HepG2 (cell line): ENCODE results near the gene COL13A1. TPM values are rescaled to one million over a fixed set of nuclear protein-coding genes. Genes with fewer than 3 reads are reported as not detected.

Experiments used
- ATAC-seq: fragments of 200-7000 bp; cut with Tn5 transposase; 3 replicates; pipeline ENCODE4 v1.9.1; 2020; ENCODE audit warnings: mild to moderate bottlenecking, moderate library complexity
- BruUV-seq: library from RNA; stranded (reverse); fragments of 400-500 nt; replicated peaks from 2 replicates; lab custom pipeline; 2021; lab: Mats Ljungman, UMichigan
- CTCF ChIA-PET: fragments of 300-600 bp; formaldehyde crosslinking; extraction: SDS; loops from one replicate; lab custom pipeline; 2021; ENCODE audit warnings: low total read pairs, inconsistent platforms, low intra/inter-chr PET ratio; lab: Yijun Ruan, JAX
- POLR2A ChIA-PET: fragments of 350-600 bp; sonication (Branson Sonifier 250); formaldehyde crosslinking; loops from one replicate; lab custom pipeline; 2020; ENCODE audit warnings: antibody characterized with exemption, inconsistent platforms; lab: Yijun Ruan, JAX
- DNase-seq: peaks from one replicate; pipeline ENCODE4 v3.0.0-alpha.2; 2015; ENCODE audit warnings: low spot score
- FAIRE-seq: peaks from 3 replicates; lab custom pipeline; 2011; peaks lifted over from hg19 to GRCh38; lab: Jason Lieb, UNC
- H2AFZ ChIP-seq: one replicate; pipeline ENCODE4 v1.6.1; 2011; ENCODE audit warnings: low read length, inconsistent platforms
- H3K27ac ChIP-seq: fragments of 300-600 bp; 3 replicates; pipeline ENCODE4 v1.8.0; 2011; ENCODE audit warnings: mixed run types, mild to moderate bottlenecking, mixed read lengths, low read length, inconsistent platforms; ENCODE audit not compliant: insufficient read depth; ENCODE audit errors: extremely low read length
- H3K27me3 ChIP-seq, 2 experiments: fragments of 200-600 bp in 1 of 2; 2 replicates in 1 of 2; 3 replicates in 1 of 2; pipeline versions ENCODE4 v1.6.0 to v1.8.0; 2011; ENCODE audit warnings: low read length in 2 of 2, mild to moderate bottlenecking in 2 of 2, moderate library complexity in 2 of 2, inconsistent platforms in 1 of 2; ENCODE audit not compliant: insufficient read depth in 2 of 2, control insufficient read depth in 1 of 2
- H3K36me3 ChIP-seq, 2 experiments: fragments of 200-600 bp in 1 of 2; replicated peaks in 1 of 2; 2 replicates in 1 of 2; 3 replicates in 1 of 2; pipeline versions ENCODE4 v1.5.1 to v1.8.0; 2011; ENCODE audit warnings: low read length in 2 of 2, inconsistent platforms in 1 of 2; ENCODE audit not compliant: insufficient read depth in 2 of 2, control insufficient read depth in 1 of 2
- H3K4me1 ChIP-seq: 2 replicates; pipeline ENCODE4 v1.5.1; 2012; ENCODE audit warnings: low read length, inconsistent platforms; ENCODE audit not compliant: insufficient read depth
- H3K4me2 ChIP-seq: 2 replicates; pipeline ENCODE4 v1.6.0; 2011; ENCODE audit warnings: low read depth, low read length, inconsistent platforms
- H3K4me3 ChIP-seq, 3 experiments: fragments of 200-600 bp in 1 of 3; sonication (generic), shearing (Covaris generic) in 1 of 3; replicated peaks in 1 of 3; 2 replicates each; pipeline ENCODE4 v1.5.1; 2011 to 2016; ENCODE audit warnings: low read length in 3 of 3, inconsistent platforms in 2 of 3, low read depth in 2 of 3, mild to moderate bottlenecking in 2 of 3, control low read depth in 1 of 3, mixed read lengths in 1 of 3; ENCODE audit not compliant: insufficient read depth in 1 of 3
- H3K79me2 ChIP-seq: one replicate; pipeline ENCODE4 v1.6.1; 2011; ENCODE audit warnings: low read length, inconsistent platforms; ENCODE audit not compliant: insufficient read depth
- H3K9ac ChIP-seq: 2 replicates; pipeline ENCODE4 v1.6.0; 2011; ENCODE audit warnings: mild to moderate bottlenecking, low read depth, low read length, inconsistent platforms; ENCODE audit not compliant: insufficient read depth
- H3K9me3 ChIP-seq: 2 replicates; pipeline ENCODE4 v1.5.1; 2012; ENCODE audit warnings: mild to moderate bottlenecking, low read length
- H4K20me1 ChIP-seq: 2 replicates; pipeline ENCODE4 v1.6.0; 2011; ENCODE audit warnings: inconsistent platforms, mild to moderate bottlenecking, low read length, moderate library complexity; ENCODE audit not compliant: insufficient read depth
- CCDC6 ChIP-seq: sonication (generic); formaldehyde crosslinking; IDR thresholded peaks from 2 replicates; pipeline ENCODE4 v1.8.1; 2022; ENCODE audit warnings: mild to moderate bottlenecking, missing genetic modification reagents, moderate library complexity
- CTCF ChIP-seq: sonication (generic); formaldehyde crosslinking; IDR thresholded peaks from 2 replicates; pipeline ENCODE4 v1.5.0; 2020; ENCODE audit warnings: mild to moderate bottlenecking, missing genetic modification reagents, moderate library complexity
- GZF1 ChIP-seq: sonication (generic); formaldehyde crosslinking; IDR thresholded peaks from 2 replicates; pipeline ENCODE4 v1.5.1; 2020; ENCODE audit warnings: mild to moderate bottlenecking, missing genetic modification reagents
- KLF9 ChIP-seq: IDR thresholded peaks from 2 replicates; pipeline ENCODE4 v1.6.1; 2016; ENCODE audit warnings: low read depth
- NFYC ChIP-seq: IDR thresholded peaks from 2 replicates; pipeline ENCODE4 v1.6.1; 2016; ENCODE audit warnings: missing genetic modification reagents, missing compliant biosample characterization
- NKX3-1 ChIP-seq: sonication (generic); formaldehyde crosslinking; IDR thresholded peaks from 2 replicates; pipeline ENCODE4 v1.5.0; 2020; ENCODE audit warnings: missing genetic modification reagents
- PAXIP1 ChIP-seq: sonication (generic); formaldehyde crosslinking; conservative IDR thresholded peaks from 2 replicates; pipeline ENCODE4 v1.4.0; 2020; ENCODE audit warnings: mild to moderate bottlenecking, missing genetic modification reagents, moderate library complexity
- PHF20 ChIP-seq: sonication (generic); formaldehyde crosslinking; IDR thresholded peaks from 2 replicates; pipeline ENCODE4 v1.5.0; 2020; ENCODE audit warnings: mild to moderate bottlenecking, missing genetic modification reagents
- RORA ChIP-seq: sonication (generic); formaldehyde crosslinking; IDR thresholded peaks from 2 replicates; pipeline ENCODE4 v1.5.0; 2020; ENCODE audit warnings: mild to moderate bottlenecking, missing genetic modification reagents, moderate library complexity
- STAT5B ChIP-seq: sonication (generic); formaldehyde crosslinking; IDR thresholded peaks from 2 replicates; pipeline ENCODE4 v1.4.0; 2020; ENCODE audit warnings: missing genetic modification reagents
- TMF1 ChIP-seq: sonication (generic); formaldehyde crosslinking; IDR thresholded peaks from 2 replicates; pipeline ENCODE4 v1.8.1; 2022; ENCODE audit warnings: low read depth, missing genetic modification reagents
- ZNF136 ChIP-seq: sonication (generic); formaldehyde crosslinking; IDR thresholded peaks from 2 replicates; pipeline ENCODE4 v1.8.1; 2022; ENCODE audit warnings: low read depth, mild to moderate bottlenecking, moderate library complexity, missing genetic modification reagents
- ZNF33A ChIP-seq: sonication (generic); formaldehyde crosslinking; IDR thresholded peaks from 2 replicates; pipeline ENCODE4 v1.5.1; 2020; ENCODE audit warnings: missing genetic modification reagents, mild to moderate bottlenecking, moderate library complexity, borderline replicate concordance
- ZNF574 ChIP-seq: sonication (generic); formaldehyde crosslinking; IDR thresholded peaks from 2 replicates; pipeline ENCODE4 v1.4.0; 2020; ENCODE audit warnings: missing genetic modification reagents
- ZNF580 ChIP-seq: IDR thresholded peaks from 2 replicates; pipeline ENCODE4 v1.6.1; 2016; ENCODE audit warnings: low read depth, borderline replicate concordance
- WGBS: methylation state at CpG from one replicate; pipeline ENCODE4 v1.1.6; 2017; ENCODE audit warnings: low lambda C conversion rate; 5-methylcytosine and 5-hydroxymethylcytosine counted together
- in situ Hi-C: cut with HindIII; loops from 2 replicates; pipeline ENCODE4 v1.10.0; 2017; ENCODE audit warnings: low pct_unique_long_range_greater_than_20kb; ENCODE audit not compliant: extremely low pct_ligation_motif_present
- intact Hi-C: fragments of 100-400 bp; cut with micrococcal nuclease; formaldehyde crosslinking; loops from one replicate; pipeline ENCODE4 v1.10.0; 2022; ENCODE audit not compliant: unreplicated experiment
- polyA plus RNA-seq, 8 experiments: library from polyadenylated mRNA; depleted of rRNA in 3 of 8; stranded (reverse) in 7 of 8; unstranded in 1 of 8; fragments of >200 nt; fragmentation: Illumina TruSeq in 4 of 8; extraction: Trizol in 4 of 8; gene quantifications; 2 replicates each; pipeline versions ENCODE4 v1.2.1 to v1.2.3, GENCODE V29; 2011 to 2016; ENCODE audit warnings: low read depth in 4 of 8, missing spikeins in 1 of 8, mixed read lengths in 1 of 8; ENCODE audit not compliant: insufficient read depth in 1 of 8
- total RNA-seq, 5 experiments: library from RNA; depleted of rRNA; stranded (reverse); fragments of >200 nt; fragmentation: Illumina TruSeq; extraction: Trizol; gene quantifications; 2 replicates each; pipeline ENCODE4 v1.2.3, GENCODE V29; 2016; ENCODE audit warnings: low read depth in 1 of 5

Gene COL13A1
- total and polyA plus RNA-seq, 2 of the 13 experiments (the other 11 are each of a cell fraction or from before 2014, with no cell fraction given): 0.07 TPM; not detected in 1

GRCh38 chr10:69891057-69891617, 89.4 kb downstream of the COL13A1 start:
- no peak for TF ChIP-seq ZNF574 (CRISPR knock-in tag)
- TF ChIP-seq NFYC (CRISPR knock-in tag): no peak
- no peak for TF ChIP-seq ZNF580
- no peak for TF ChIP-seq STAT5B (CRISPR knock-in tag)
- TF ChIP-seq ZNF33A (CRISPR knock-in tag): no peak
- TF ChIP-seq TMF1 (CRISPR knock-in tag): no peak
- no peak for TF ChIP-seq CCDC6 (CRISPR knock-in tag)
- TF ChIP-seq ZNF136 (CRISPR knock-in tag): no peak
- no peak for TF ChIP-seq GZF1 (CRISPR knock-in tag)
- TF ChIP-seq KLF9 (CRISPR knock-in tag): no peak
- TF ChIP-seq PAXIP1: no peak
- TF ChIP-seq NKX3-1 (CRISPR knock-in tag): no peak
- no peak for TF ChIP-seq CTCF (CRISPR knock-in tag)
- no peak for TF ChIP-seq PHF20 (CRISPR knock-in tag)
- TF ChIP-seq RORA: no peak
- no peak overlapping the region for H2AFZ ChIP-seq
- DNase-seq: no peak
- no TSS peak for BruUV-seq
- H3K9ac ChIP-seq: no peak overlapping the region
- H3K4me3 ChIP-seq: no peak overlapping the region
- H3K27me3 ChIP-seq: peaks cover 3 to 30% of the 10 kb centered on the region in 2 experiments; a peak in 3 of 5 replicates
- ChIA-PET CTCF (no interaction called here), POLR2A (no interaction called here)
- H3K4me1 ChIP-seq: no peaks in the 10 kb centered on the region
- H3K27ac ChIP-seq: no peak overlapping the region
- H3K36me3 ChIP-seq: no peaks in the 10 kb centered on the region
- no peaks in the 10 kb centered on the region for H4K20me1 ChIP-seq
- intact Hi-C loops (no loop called here), in situ Hi-C loops (no loop called here)
- no peak overlapping the region for H3K4me2 ChIP-seq
- ATAC-seq: no peak
- no peak for FAIRE-seq
- no peaks in the 10 kb centered on the region for H3K79me2 ChIP-seq
- WGBS: 36% methylated on average over 7 of the region's 9 CpGs
- H3K9me3 ChIP-seq: no peaks in the 10 kb centered on the region
